Effector memory CD4-positive, alpha-beta T cell (primary cell): ENCODE measurements around the gene SLC9A3.

Source experiments
- DNase-seq, 3 donors: peaks; one replicate each; pipeline ENCODE4 v3.0.0-alpha.2; 2020
- H3K27ac ChIP-seq: 2 replicates; pipeline ENCODE4 v1.7.0; 2013; ENCODE audit warnings: mild to moderate bottlenecking, low read length, moderate library complexity; ENCODE audit not compliant: insufficient read depth, poor library complexity, severe bottlenecking
- H3K27me3 ChIP-seq: replicated peaks from 2 replicates; pipeline ENCODE4 v1.7.0; 2013; ENCODE audit warnings: mild to moderate bottlenecking, low read length; ENCODE audit not compliant: insufficient read depth, control insufficient read depth, poor library complexity, severe bottlenecking
- H3K36me3 ChIP-seq: 2 replicates; pipeline ENCODE4 v1.7.0; 2013; ENCODE audit warnings: mild to moderate bottlenecking, low read length, moderate library complexity; ENCODE audit not compliant: control insufficient read depth, insufficient read depth
- H3K4me1 ChIP-seq: 2 replicates; pipeline ENCODE4 v1.7.0; 2013; ENCODE audit warnings: low read length, mild to moderate bottlenecking; ENCODE audit not compliant: control insufficient read depth, insufficient read depth, poor library complexity, severe bottlenecking
- H3K4me3 ChIP-seq: 2 replicates; pipeline ENCODE4 v1.7.0; 2013; ENCODE audit warnings: low read length, low read depth, mild to moderate bottlenecking; ENCODE audit not compliant: insufficient read depth, poor library complexity, severe bottlenecking
- H3K9me3 ChIP-seq: 2 replicates; pipeline ENCODE4 v1.7.0; 2013; ENCODE audit warnings: mild to moderate bottlenecking, low read length, moderate library complexity; ENCODE audit not compliant: control insufficient read depth
- total RNA-seq, 3 donors: gene quantifications; one replicate each; lab custom pipeline; 2026; lab: John Stamatoyannopoulos, UW

Gene SLC9A3
- total RNA-seq: 0 to 0.35 (median 0) reads per million in 3 donors

DNA sequence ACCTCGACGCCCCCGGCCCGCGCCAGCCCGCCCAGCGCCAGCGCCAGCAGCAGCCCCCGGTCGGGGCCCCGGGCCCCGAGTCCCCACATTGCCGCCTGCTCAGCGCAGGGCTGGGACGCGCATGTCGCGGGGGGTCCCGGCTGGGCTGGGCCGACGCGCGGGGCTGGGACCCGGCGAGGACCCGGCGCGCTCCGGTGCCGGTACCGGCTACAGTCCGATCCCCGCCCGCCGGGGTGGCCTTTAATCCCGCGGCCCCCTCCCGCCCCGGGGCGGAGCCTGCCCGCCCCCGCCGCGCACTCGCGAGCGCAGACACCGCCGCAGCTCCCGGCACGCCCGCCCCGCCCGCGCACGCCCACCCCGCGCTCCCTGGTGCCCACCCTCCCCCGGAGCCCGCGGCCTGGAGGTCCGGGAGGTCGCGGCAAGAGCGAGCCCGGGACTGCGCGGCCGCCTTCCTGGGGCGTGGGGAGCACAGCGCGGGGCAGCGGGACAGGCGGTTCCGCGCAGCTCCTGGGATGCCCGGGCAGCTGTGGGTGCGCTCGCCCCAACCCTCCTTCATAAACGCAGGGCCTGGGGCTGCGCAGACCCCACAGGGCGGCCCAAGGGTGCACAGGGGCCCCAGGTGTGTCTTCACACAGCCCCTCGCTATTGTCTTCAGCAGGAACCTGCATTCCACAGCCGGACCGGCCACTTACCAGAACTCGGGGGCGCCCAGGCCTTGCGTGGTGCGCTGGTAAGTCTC lies at the start of gene SLC9A3:
TSS of gene SLC9A3 (minus strand) at position 216 of the 739 bp plus-strand sequence.
- no peak within 1 kb of the TSS for H3K27ac ChIP-seq
- no peaks in the 10 kb centered on the region for H3K9me3 ChIP-seq
- peaks cover 23% of the 10 kb centered on the region for H3K4me1 ChIP-seq
- DNase-seq: no peak
- no peaks in the 10 kb centered on the region for H3K36me3 ChIP-seq
- no peak within 1 kb of the TSS for H3K4me3 ChIP-seq
- peaks cover 42% of the 10 kb centered on the region for H3K27me3 ChIP-seq

DNA sequence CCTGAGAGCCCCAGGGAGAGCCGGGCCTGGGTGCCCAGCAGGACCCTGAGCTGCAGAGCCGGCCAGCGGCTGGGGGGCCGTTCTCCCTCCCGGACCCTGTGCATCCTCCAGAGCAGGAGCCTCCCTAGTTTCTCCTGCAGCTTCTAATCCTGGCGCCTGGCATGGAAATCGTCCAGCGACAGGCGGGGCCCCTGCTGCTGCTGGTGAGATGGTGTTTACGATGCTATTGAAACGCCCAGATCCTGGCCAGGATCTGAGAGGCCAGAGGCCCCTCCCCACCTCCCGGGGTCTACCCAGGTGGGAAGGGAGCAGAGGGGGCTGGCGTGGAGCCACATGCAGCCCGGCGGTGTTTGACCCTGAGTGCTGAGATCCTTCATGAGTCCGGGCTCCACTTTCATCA lies 49.7 kb upstream of the SLC9A3 start:
- Histone ChIP-seq H3K9me3 (no peaks in the 10 kb centered on the region), H3K36me3 (no peaks in the 10 kb centered on the region), H3K4me1 (no peaks in the 10 kb centered on the region), H3K4me3 (no peak overlapping the region), H3K27ac (no peak overlapping the region), H3K27me3 (no peaks in the 10 kb centered on the region)
- DNase-seq: no peak

DNA sequence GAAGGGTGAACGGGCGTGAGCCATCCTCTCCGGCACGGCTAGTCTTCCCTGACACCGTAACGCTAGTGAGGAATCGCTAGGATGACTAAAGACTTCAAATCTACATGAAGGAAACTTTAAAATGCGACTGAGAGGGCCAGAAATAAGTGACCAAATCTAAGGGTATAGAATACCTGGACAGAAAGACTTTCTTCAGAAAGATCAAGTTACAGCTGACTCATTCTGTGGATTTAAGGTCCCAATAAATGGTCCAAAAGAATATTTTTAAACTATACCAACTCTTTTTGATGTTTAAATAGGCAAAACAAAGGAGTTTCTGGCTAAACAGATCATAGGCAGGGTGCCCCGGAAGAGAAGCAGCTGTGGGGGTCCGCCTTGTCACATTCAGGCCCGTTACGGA lies 49.0 kb upstream of the SLC9A3 start:
- Histone ChIP-seq H3K36me3 (no peaks in the 10 kb centered on the region), H3K27ac (no peak overlapping the region), H3K27me3 (peaks cover 4% of the 10 kb centered on the region), H3K4me1 (no peaks in the 10 kb centered on the region), H3K4me3 (no peak overlapping the region), H3K9me3 (no peaks in the 10 kb centered on the region)
- DNase-seq: no peak

DNA sequence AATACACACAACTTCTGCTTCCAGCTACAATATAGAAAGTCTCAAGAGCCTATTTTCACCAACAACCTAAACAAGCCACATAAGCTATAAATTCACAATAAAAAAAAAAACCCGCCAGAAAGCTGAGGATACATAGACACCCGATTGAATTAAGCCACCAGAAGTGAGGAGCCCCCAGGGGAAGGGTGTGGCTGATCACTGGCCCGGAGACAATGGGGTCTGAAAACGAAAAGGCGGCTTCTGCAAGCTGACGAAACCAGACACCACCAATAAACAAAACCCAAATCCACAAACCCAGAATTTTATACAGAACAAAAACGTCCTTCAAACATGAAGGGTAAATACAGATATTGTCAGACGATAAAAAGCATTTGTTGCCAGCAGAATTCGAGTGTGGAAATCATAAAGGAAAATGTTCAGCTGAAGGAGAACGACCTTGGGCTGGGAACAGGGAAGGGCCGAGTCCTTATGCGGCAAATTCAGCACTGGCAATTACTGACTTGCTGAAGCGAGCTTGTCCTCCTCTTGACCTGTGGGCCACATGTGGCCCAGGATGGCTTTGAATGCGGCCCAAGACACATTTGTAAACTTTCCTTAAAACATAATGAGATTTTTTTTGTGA lies 48.3 kb upstream of the SLC9A3 start:
- Histone ChIP-seq H3K27ac (no peak overlapping the region), H3K4me3 (no peak overlapping the region), H3K27me3 (peaks cover 4% of the 10 kb centered on the region), H3K36me3 (no peaks in the 10 kb centered on the region), H3K4me1 (no peaks in the 10 kb centered on the region), H3K9me3 (no peaks in the 10 kb centered on the region)
- DNase-seq: no peak

DNA sequence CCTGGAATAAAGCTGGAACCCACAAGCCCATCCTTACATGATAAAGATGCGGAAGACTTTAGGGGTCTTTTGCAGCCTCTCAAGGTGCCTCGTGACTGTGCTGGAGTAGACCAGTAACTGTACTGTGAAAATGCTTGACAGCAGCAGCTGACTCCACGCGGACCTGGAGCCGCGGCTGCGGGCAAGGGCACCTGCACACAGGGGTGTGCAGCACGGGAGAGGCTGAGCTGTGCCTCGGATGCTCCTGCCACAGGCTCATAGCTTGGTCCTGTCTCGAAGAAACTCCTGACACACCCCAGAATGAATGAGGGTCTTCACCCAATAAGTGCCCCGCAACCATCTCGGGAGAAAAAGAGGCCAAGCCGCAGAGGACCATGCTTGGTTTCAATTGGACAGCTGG lies 47.5 kb upstream of the SLC9A3 start:
- no peaks in the 10 kb centered on the region for H3K9me3 ChIP-seq
- no peak overlapping the region for H3K27ac ChIP-seq
- H3K4me1 ChIP-seq: no peaks in the 10 kb centered on the region
- H3K36me3 ChIP-seq: no peaks in the 10 kb centered on the region
- no peak overlapping the region for H3K4me3 ChIP-seq
- H3K27me3 ChIP-seq: peaks cover 4% of the 10 kb centered on the region
- DNase-seq: no peak

DNA sequence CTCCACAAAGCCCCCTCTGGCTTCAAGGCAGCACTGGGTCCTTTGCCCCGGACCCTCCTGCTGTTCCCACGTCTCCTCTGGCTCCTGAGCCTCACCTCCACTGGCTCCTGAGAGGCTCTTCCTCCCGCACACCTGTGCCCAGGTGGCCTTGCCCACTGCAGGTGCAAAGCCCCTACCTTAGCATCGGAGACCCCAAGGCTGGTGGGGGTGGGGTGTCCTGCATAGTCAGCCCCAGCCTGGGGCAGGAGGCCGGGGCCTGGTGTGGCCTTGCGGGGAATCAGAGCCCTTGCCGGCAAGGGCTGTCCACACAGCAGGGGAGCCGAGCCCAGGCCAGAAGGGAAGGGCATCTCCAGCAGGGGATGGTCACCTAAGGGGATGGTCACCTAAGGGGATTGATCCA lies 46.6 kb upstream of the SLC9A3 start:
- Histone ChIP-seq H3K36me3 (no peaks in the 10 kb centered on the region), H3K9me3 (no peaks in the 10 kb centered on the region), H3K27ac (no peak overlapping the region), H3K4me3 (no peak overlapping the region), H3K4me1 (no peaks in the 10 kb centered on the region), H3K27me3 (peaks cover 4% of the 10 kb centered on the region)
- no peak for DNase-seq

DNA sequence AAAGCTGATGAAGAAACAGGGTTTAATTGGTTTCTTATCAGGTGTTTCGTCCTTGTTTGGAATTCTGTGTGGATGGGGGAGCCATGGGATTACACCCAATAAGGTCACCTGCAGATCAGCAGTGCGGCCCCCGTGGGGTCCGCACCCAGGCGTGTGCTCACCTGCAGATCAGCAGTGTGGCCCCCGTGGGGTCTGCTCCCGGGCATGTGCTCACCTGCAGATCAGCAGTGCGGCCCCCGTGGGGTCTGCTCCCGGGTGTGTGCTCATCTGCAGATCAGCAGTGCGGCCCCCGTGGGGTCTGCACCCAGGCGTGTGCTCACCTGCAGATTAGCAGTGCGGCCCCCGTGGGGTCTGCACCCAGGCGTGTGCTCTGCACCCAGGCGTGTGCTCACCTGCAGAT lies 46.2 kb upstream of the SLC9A3 start:
- H3K9me3 ChIP-seq: no peaks in the 10 kb centered on the region
- DNase-seq: no peak
- H3K4me3 ChIP-seq: no peak overlapping the region
- no peak overlapping the region for H3K27ac ChIP-seq
- peaks cover 4% of the 10 kb centered on the region for H3K27me3 ChIP-seq
- no peaks in the 10 kb centered on the region for H3K36me3 ChIP-seq
- no peaks in the 10 kb centered on the region for H3K4me1 ChIP-seq

DNA sequence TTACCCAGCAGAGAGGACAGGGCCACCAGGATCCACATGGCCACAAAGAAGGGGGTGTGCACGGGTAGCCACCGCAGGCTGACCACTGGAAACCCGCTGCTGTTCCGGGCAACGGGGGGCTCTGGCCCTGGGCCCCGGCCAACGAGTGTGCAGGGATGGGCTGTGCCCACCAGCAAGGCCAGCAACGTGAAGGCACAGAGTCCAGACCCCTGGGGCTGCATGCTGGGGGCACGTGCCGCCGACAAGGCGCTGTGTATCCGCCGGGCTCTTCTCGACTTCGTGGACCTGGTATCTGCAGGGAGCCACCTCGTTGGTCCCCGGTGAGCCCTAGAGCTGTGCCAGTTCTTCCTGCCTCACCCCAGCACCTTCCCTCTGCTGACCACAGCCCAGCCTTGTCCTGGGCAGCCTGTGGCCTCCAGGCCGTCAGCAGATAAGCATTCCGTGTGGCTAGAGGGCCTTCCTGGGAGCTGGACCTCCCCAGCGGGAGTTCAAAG lies 45.7 kb upstream of the SLC9A3 start:
- Histone ChIP-seq H3K27ac (no peak overlapping the region), H3K36me3 (no peaks in the 10 kb centered on the region), H3K9me3 (no peaks in the 10 kb centered on the region), H3K4me3 (no peak overlapping the region), H3K4me1 (no peaks in the 10 kb centered on the region), H3K27me3 (peaks cover 4% of the 10 kb centered on the region)
- no peak for DNase-seq

DNA sequence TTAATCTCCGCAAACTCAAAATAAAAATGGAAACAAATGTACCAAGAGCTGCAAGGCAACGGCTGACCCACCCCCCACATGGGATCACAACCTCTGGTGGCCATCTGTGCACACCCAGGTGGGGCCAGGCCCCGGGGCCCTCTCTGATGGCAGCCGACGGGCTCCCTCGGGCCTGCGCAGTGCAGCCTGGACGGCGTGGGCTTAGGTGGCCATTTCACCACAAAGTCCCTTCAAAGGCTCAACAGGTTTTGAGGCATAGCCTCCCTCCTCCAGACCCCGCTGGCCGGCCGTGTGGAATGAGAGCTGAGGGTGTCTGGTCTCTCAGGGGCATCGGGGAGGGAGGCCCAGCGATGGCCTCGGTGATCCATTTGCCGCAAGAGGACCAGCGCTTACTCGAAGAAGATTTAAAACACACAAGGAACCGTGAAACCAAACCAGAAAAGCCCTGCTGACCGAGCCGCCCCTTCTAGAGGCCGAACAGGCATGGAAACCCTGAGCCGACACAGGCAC lies 45.2 kb upstream of the SLC9A3 start:
- no peak overlapping the region for H3K27ac ChIP-seq

DNA sequence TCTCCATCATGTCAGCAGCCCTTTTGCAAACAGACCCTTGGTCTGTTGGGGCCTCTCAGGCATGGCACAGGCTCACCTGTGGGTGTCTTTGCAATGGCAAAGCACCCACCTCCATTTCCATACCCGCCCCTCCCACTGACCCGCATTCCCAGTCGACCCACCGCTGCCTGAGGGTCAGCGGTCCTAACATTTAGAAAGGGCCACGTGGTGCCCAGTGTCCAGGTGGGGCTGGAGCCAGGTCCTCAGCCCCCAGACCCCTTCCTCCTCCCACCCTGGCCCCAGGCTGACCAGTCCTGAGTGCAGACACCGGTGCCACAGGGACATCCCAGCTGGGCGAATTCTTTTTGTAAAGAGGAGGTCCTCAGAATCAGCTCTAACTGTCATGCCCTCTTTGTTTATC lies 44.6 kb upstream of the SLC9A3 start:
- no peak for DNase-seq
- Histone ChIP-seq H3K36me3 (no peaks in the 10 kb centered on the region), H3K9me3 (no peaks in the 10 kb centered on the region), H3K27ac (no peak overlapping the region), H3K27me3 (peaks cover 4% of the 10 kb centered on the region), H3K4me1 (no peaks in the 10 kb centered on the region), H3K4me3 (no peak overlapping the region)

More for the DNA sequence above, 45.2 kb upstream of the SLC9A3 start:
- no peak for DNase-seq
- no peaks in the 10 kb centered on the region for H3K4me1 ChIP-seq
- no peak overlapping the region for H3K4me3 ChIP-seq
- H3K27me3 ChIP-seq: peaks cover 4% of the 10 kb centered on the region
- no peaks in the 10 kb centered on the region for H3K9me3 ChIP-seq
- H3K36me3 ChIP-seq: no peaks in the 10 kb centered on the region
